ENCODE results near the gene MPPED2. TPM values are rescaled to one million over a fixed set of nuclear protein-coding genes. Genes with fewer than 3 reads are reported as not detected.

Gene MPPED2
- total and polyA plus RNA-seq, 2 donors from 2014 or later: 10.8 to 12.9 TPM

DNA sequence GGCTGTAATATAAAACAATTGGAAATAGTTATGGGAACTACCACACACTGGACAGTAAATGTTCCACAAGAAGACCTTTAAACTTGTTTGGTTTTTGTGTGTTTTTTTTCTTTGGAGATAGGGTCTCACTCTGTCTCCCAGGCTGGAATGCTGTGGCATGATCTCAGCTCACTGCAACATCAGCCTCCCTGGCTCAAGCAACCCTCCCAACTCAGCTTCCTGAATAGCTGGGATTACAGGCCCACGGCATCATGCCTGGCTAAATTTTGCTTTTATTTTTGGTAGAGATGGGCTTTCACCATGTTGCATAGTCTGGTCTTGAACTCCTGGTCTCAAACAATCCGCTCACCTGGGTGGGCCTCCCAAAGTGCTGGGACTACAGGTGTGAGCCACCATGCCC, 121.0 kb downstream of the MPPED2 start:
- Histone ChIP-seq H3K4me1 (ENCODE audit: control insufficient read depth in 2 of 3, insufficient read depth in 2 of 3, low read depth in 1 of 3, low read length in 3 of 3) (no peaks in the 10 kb centered on the region), H3K27me3 (ENCODE audit: control insufficient read depth, insufficient read depth, low read length) (no peaks in the 10 kb centered on the region), H3K9me3 (ENCODE audit: control insufficient read depth in 2 of 3, insufficient read depth in 1 of 3, low read length in 3 of 3) (no peaks in the 10 kb centered on the region), H3K36me3 (ENCODE audit: control insufficient read depth in 2 of 3, insufficient read depth in 3 of 3, low read length in 3 of 3) (no peaks in the 10 kb centered on the region), H3K27ac (ENCODE audit: low read depth in 2 of 2, low read length in 2 of 2) (no peak overlapping the region), H3K9ac (ENCODE audit: low read length in 3 of 3) (no peak overlapping the region), H3K4me3 (ENCODE audit: low read length in 3 of 3) (no peak overlapping the region)
- intact Hi-C loops (cut with DNase I): no loop called here
- TF ChIP-seq, protein P1, sequence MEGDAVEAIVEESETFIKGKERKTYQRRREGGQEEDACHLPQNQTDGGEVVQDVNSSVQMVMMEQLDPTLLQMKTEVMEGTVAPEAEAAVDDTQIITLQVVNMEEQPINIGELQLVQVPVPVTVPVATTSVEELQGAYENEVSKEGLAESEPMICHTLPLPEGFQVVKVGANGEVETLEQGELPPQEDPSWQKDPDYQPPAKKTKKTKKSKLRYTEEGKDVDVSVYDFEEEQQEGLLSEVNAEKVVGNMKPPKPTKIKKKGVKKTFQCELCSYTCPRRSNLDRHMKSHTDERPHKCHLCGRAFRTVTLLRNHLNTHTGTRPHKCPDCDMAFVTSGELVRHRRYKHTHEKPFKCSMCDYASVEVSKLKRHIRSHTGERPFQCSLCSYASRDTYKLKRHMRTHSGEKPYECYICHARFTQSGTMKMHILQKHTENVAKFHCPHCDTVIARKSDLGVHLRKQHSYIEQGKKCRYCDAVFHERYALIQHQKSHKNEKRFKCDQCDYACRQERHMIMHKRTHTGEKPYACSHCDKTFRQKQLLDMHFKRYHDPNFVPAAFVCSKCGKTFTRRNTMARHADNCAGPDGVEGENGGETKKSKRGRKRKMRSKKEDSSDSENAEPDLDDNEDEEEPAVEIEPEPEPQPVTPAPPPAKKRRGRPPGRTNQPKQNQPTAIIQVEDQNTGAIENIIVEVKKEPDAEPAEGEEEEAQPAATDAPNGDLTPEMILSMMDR (IDR thresholded peaks at IDR 0.05; ENCODE audit: borderline replicate concordance, extremely low read depth, insufficient read depth): no peak
- FAIRE-seq: no peak
- no peak for DNase-seq

DNA sequence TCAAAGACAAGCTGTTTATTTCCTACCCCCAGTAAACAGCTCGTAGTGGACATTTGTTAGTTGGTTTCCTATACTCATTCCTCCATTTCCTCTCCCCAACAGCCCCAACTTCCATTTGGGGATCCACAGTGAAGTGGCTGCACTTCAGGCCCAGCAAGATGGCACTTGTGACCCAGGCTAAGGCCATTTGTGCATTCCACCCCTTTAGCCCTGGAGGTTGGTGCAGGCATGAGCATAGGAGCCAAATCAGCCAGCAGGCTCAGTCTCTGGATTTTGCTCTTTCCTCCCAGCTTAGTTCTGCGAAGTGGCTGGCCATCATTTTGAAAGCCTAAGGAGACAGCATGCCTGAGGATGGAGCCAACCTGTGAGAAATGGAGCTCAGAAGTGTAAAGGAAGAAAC, 122.9 kb downstream of the MPPED2 start:
- DNase-seq (no peak), FAIRE-seq (no peak)
- H3K9ac ChIP-seq (ENCODE audit: low read length in 3 of 3): no peak overlapping the region
- intact Hi-C loops (cut with DNase I): no loop called here
- H3K9me3 ChIP-seq (ENCODE audit: control insufficient read depth in 2 of 3, insufficient read depth in 1 of 3, low read length in 3 of 3): no peaks in the 10 kb centered on the region
- H3K27me3 ChIP-seq (ENCODE audit: control insufficient read depth, insufficient read depth, low read length): no peaks in the 10 kb centered on the region
- no peaks in the 10 kb centered on the region for H3K36me3 ChIP-seq (ENCODE audit: control insufficient read depth in 2 of 3, insufficient read depth in 3 of 3, low read length in 3 of 3)
- H3K4me3 ChIP-seq (ENCODE audit: low read length in 3 of 3): no peak overlapping the region
- TF ChIP-seq, protein P1 (IDR thresholded peaks at IDR 0.05; ENCODE audit: borderline replicate concordance, extremely low read depth, insufficient read depth): no peak
- no peaks in the 10 kb centered on the region for H3K4me1 ChIP-seq (ENCODE audit: control insufficient read depth in 2 of 3, insufficient read depth in 2 of 3, low read depth in 1 of 3, low read length in 3 of 3)
- no peak overlapping the region for H3K27ac ChIP-seq (ENCODE audit: low read depth in 2 of 2, low read length in 2 of 2)

DNA sequence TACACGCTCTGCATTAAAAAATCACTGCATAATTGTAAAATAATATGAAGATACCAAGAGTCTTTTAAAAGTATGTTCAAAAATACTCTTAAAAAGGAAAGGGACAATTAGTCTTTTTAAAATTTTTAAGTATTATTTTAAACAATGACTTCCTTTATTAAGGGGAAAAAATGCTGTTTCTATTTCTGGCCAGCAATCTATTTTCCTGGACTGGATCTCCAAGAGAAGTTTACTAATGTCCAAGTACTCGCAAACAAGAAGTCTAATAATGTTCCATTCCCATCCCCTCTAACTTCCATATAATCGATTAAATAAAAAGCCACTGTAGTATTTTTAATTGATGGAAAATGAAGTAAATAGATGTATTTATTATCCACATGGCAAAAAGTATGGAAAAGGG, 123.7 kb downstream of the MPPED2 start:
- Histone ChIP-seq H3K9ac (ENCODE audit: low read length in 3 of 3) (no peak overlapping the region), H3K9me3 (ENCODE audit: control insufficient read depth in 2 of 3, insufficient read depth in 1 of 3, low read length in 3 of 3) (no peaks in the 10 kb centered on the region), H3K36me3 (ENCODE audit: control insufficient read depth in 2 of 3, insufficient read depth in 3 of 3, low read length in 3 of 3) (no peaks in the 10 kb centered on the region), H3K27me3 (ENCODE audit: control insufficient read depth, insufficient read depth, low read length) (no peaks in the 10 kb centered on the region), H3K27ac (ENCODE audit: low read depth in 2 of 2, low read length in 2 of 2) (no peak overlapping the region), H3K4me1 (ENCODE audit: control insufficient read depth in 2 of 3, insufficient read depth in 2 of 3, low read depth in 1 of 3, low read length in 3 of 3) (no peaks in the 10 kb centered on the region), H3K4me3 (ENCODE audit: low read length in 3 of 3) (no peak overlapping the region)
- TF ChIP-seq, protein P1 (IDR thresholded peaks at IDR 0.05; ENCODE audit: borderline replicate concordance, extremely low read depth, insufficient read depth): no peak
- intact Hi-C loops (cut with DNase I): no loop called here
- DNase-seq (no peak), FAIRE-seq (no peak)

DNA sequence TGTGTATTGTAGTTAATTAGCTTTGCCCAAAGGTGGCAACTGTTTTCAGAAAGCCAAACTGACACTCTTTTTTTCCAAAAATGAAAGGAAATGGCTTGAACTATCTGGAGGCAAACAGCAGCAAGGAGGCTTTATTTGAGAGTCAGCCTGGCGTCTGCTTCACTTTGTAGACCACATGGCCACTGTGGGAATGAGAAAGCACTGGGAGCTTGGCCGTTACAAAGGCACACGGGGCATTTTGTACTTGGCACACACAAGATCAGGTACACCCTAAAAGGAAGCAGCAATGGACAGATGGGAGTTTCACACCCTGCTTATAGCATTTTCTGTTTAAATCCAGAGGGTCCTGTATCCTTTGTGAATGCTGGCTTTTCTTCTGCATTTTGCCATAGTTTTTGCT, 126.3 kb downstream of the MPPED2 start:
- Histone ChIP-seq H3K4me1 (ENCODE audit: control insufficient read depth in 2 of 3, insufficient read depth in 2 of 3, low read depth in 1 of 3, low read length in 3 of 3) (no peaks in the 10 kb centered on the region), H3K9ac (ENCODE audit: low read length in 3 of 3) (no peak overlapping the region), H3K27me3 (ENCODE audit: control insufficient read depth, insufficient read depth, low read length) (no peaks in the 10 kb centered on the region), H3K36me3 (ENCODE audit: control insufficient read depth in 2 of 3, insufficient read depth in 3 of 3, low read length in 3 of 3) (no peaks in the 10 kb centered on the region), H3K27ac (ENCODE audit: low read depth in 2 of 2, low read length in 2 of 2) (no peak overlapping the region), H3K4me3 (ENCODE audit: low read length in 3 of 3) (no peak overlapping the region), H3K9me3 (ENCODE audit: control insufficient read depth in 2 of 3, insufficient read depth in 1 of 3, low read length in 3 of 3) (no peaks in the 10 kb centered on the region)
- FAIRE-seq: no peak
- intact Hi-C loops (cut with DNase I): no loop called here
- TF ChIP-seq, protein P1 (IDR thresholded peaks at IDR 0.05; ENCODE audit: borderline replicate concordance, extremely low read depth, insufficient read depth): no peak
- DNase-seq: no peak
